ENCODE results near the gene CCDC160.
A peak's percentile ranks its signal among the peaks of the same experiment; 100 is the strongest.
"Not testable (repeated sequence)": the region's sequence is repeated elsewhere in the genome, so short reads cannot be mapped to it uniquely, and the experiment has no call there.

Gene CCDC160

DNA sequence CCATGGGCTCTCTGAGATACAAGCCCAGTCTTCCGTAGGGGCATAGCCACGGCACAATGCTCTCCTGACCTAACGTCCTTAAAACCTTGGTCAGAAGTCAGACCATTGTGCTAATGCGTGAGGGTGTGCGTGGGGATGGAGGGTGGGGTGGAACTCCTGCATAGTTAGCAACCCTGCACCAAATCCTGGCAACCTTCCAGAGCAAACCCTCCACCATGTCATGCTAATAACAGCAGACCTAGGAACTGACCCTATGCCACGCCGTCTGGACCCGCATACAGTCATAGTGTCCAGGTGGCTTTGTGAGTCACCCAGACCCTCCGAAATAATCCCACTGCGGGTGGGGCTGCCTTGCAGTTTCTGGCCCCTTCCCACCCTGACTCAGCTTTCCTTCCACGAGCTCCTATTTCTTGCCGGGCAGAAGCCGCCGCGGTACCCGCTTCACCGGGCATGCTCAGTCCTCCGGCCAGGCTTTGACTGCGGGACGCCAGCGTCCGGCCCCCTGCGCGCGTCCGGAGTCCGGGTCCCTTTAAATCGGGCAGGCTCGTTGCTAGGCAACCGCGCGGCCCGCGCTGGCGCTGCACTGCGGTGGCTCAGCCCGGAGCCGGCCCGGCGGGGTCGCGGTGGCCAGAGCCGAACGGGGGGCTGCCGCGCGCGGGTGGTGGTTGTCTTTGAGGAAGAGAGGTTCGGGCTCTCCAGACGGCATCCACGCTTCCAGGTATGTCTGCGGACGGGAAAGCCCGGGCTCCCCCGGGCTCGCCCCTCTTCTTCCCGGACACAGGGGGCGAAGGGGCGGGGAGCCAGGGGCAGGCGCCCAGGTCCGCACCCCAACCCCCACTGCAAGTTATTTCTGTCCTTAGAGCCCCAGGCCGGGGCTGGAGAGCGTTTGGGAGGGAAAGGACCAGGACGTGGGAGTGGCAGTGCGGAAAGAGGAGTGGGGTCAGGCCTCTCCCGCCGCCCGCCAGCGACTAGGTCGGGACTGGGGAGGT, at the start of gene CCDC160:
Gene CCDC160, plus strand, starts transcription at position 557 of the 989 bp plus-strand sequence. CDS start 7,619 bp downstream, outside the sequence.
- peak in 1 of 3 donors; percentile 1 for DNase-seq (ENCODE audit: low read depth in 2 of 3, low spot score in 1 of 3)

GRCh38 chrX:134191281-134191680, 45.7 kb upstream of the CCDC160 start:
- no peak for DNase-seq (ENCODE audit: low read depth in 2 of 3, low spot score in 1 of 3)

GRCh38 chrX:134194915-134195314, 42.1 kb upstream of the CCDC160 start:
- DNase-seq (ENCODE audit: low read depth in 2 of 3, low spot score in 1 of 3) = no peak

- DNase-seq (ENCODE audit: low read depth in 2 of 3, low spot score in 1 of 3) = no peak
Observed at GRCh38 chrX:134202561-134202960, 34.4 kb upstream of the CCDC160 start.

GRCh38 chrX:134206221-134206620, 30.8 kb upstream of the CCDC160 start:
- no peak for DNase-seq (ENCODE audit: low read depth in 2 of 3, low spot score in 1 of 3)

DNA sequence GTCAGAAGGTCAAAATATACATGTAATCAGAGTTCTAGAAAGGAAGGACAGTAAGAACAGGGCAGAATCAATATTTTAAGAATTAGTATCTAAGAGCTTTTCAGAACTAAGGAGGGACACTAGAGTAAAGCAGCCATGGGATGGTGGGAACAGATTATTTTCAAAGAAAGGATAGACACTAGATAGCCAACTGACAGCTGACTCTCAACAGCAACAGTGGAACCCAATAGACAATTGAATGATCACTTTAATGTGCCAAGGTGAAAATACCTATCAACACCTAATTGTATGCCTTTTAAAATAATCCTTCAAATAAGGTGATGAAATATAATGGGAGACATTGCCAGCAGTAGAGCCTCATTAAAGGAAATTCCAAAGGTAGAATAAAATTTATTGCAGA, 26.5 kb upstream of the CCDC160 start:
- no peak for DNase-seq (ENCODE audit: low read depth in 2 of 3, low spot score in 1 of 3)

- DNase-seq (ENCODE audit: low read depth in 2 of 3, low spot score in 1 of 3) = no peak
Observed at GRCh38 chrX:134235236-134235635, 1.7 kb upstream of the CCDC160 start.

DNA sequence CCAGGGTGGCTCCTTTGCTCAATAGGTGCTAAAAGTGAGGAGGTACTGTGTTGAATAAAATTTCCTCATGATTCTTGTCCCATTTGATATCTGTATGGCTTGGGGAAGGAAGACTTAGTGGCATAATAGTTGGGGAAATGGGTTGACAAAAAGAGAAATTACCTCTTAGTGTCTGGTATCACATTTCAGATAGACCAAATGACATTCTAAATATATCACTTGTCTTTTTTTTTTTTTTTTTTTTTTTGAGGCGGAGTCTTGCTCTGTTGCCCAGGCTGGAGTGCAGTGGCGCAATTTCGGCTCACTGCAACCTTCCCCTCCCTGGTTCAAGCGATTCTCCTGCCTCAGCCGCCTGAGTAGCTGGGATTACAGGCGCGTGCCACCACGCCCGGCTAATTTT, 1.2 kb downstream of the CCDC160 start:
- DNase-seq (ENCODE audit: low read depth in 2 of 3, low spot score in 1 of 3) = not testable (repeated sequence)

DNA sequence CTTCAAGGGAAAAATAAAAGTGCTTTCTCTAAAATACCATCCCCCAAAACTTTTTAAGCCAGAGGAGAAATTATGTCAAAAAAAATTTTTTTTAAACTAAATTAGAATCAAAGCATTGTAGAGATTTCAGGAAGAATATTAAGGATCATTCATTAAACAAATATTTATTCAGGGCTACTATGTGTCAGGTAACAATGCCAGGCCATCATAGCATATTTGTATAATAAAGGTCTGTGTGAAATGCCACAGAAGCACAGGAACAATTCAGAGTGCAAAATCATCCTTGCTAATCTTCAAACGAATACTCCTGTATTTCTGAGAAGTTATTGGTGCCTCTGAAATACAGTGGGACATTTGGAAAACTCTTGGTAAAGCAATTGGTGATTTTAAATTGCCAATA, 2.0 kb downstream of the CCDC160 start:
- no peak for DNase-seq (ENCODE audit: low read depth in 2 of 3, low spot score in 1 of 3)

DNA sequence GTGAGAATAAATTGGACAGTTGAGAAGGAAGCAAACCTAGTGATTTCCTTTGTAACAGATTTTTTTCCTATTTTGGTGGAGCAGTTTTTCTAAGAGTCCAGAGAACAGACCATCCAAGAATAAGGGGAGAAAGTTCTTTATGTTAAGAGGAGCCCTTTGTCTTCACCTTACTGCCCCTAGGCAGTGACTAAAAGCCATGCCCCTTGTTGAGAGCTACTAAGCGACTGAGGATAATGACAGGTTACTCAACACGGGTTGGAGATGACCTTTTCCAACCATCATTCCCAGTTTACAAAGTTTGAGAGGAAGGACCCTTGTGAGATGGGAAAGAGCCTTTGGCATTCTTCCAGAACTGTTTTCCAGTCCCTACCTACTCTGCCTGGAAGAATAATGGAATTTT, 3.2 kb downstream of the CCDC160 start:
- no peak for DNase-seq (ENCODE audit: low read depth in 2 of 3, low spot score in 1 of 3)

DNA sequence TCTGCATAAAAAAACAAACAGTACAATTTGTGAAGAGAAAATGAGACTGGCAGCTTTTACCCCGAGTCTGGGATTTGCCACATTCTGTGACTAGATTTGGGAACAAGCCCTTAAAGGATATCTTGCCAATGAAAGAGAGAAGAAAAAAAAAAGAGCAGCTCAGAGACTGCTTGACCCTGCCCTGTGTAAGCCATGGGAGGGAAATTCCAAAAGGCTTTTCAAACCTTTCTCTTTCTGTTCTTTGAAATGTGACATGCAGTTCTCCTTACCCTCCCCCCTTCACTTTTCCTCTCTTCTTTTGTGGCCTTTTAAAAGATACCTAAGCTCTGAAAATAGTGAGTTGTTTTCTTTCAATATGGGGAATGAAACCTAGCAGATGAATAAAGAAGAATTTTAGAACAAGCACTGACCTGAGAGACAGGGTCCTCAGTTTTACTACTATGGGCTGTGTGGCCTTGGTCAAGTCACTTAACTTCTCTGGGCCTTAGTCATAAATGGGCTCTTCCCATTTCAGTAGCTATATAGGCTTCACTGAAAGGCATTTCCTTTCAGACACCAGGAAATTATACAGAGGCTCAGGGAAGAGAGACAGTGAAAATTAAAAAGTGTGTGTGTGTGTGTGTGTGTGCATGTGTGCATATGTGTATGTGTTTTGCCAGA, 5.1 kb downstream of the CCDC160 start:
- DNase-seq (ENCODE audit: low read depth in 2 of 3, low spot score in 1 of 3) = no peak

- DNase-seq (ENCODE audit: low read depth in 2 of 3, low spot score in 1 of 3) = no peak
Observed at GRCh38 chrX:134244043-134244442, 7.1 kb downstream of the CCDC160 start.

DNA sequence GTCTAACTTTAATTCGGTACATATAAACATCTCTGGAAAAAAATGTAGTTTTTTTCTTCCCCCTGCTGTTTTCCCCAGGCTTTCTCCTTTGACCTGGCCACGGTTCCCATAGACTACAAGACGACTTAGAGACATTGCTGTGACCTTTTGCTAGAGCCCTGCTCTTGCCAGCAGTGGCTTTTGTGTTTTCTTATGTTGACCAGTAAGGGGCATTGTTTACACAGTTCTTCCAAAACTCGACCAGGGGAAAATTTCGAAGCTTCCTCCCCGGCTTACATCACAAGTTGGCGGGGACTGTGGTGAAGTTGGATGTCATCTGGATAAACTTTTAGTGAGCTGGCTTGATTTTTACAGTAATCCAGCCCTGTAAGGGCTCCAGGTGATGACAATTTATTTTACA, 9.3 kb downstream of the CCDC160 start:
- no peak for DNase-seq (ENCODE audit: low read depth in 2 of 3, low spot score in 1 of 3)

DNA sequence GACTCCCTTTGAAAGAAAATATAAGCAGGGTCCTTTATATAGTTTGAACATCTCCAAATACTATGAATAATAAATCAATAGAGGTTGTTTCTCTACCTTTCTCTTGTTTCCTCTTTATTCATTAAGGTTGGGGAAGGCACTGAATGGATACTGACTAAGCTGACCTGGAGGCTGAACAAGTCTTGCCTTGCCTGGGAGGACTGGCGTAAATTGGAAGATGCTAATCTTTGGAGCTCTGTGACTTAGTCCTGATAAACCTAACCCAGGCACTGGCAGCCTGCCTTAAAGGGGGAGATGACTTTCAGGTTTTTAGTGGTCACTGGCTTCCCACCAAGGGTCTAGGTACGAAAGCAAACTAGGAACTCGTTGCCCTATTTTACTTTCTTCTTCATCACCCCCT, 10.5 kb downstream of the CCDC160 start:
- no peak for DNase-seq (ENCODE audit: low read depth in 2 of 3, low spot score in 1 of 3)

- no peak for DNase-seq (ENCODE audit: low read depth in 2 of 3, low spot score in 1 of 3)
Observed at GRCh38 chrX:134249241-134249640, 12.3 kb downstream of the CCDC160 start.

- DNase-seq (ENCODE audit: low read depth in 2 of 3, low spot score in 1 of 3) = no peak
Observed at GRCh38 chrX:134251241-134251640, 14.3 kb downstream of the CCDC160 start.

- DNase-seq (ENCODE audit: low read depth in 2 of 3, low spot score in 1 of 3) = no peak
Observed at GRCh38 chrX:134254511-134254910, 17.5 kb downstream of the CCDC160 start.

DNA sequence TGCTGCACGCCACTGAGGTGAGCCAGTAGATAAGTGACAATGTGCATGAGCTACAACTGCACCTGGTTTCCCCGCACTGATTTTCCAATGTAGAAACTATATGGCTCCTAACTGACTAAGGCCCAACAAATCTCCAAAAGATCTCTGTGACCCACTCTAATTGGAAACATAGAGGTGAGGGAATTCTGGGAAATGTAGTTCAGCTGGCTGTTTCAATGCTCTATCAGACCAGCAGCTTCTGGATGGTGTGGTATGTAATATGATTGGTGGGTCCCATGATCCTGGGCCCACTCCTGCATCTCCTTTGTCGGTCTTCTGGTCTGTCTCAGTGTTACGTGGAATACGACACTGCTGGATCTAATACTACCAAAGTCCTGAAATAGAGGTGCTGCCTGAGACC, 18.6 kb downstream of the CCDC160 start:
- DNase-seq (ENCODE audit: low read depth in 2 of 3, low spot score in 1 of 3) = no peak

GRCh38 chrX:134256684-134257083, 19.7 kb downstream of the CCDC160 start:
- no peak for DNase-seq (ENCODE audit: low read depth in 2 of 3, low spot score in 1 of 3)

DNA sequence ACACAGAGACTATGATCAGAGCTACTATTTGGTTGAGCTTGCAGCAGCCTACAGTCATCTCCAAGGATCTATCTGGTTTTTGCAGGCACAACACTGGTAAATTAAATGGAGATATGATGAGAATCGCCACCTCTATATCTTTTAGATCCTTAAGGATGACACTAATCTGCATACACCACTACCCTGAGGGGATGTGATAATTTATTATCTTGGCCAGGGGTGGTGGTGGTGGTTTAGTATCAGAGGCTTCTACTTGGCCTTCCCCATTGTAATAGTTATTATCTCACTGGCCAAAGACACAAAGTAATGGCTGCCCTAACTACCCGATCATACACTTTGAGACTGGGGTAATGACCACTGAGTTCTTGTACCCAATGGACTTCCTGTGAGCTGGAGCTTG, 21.2 kb downstream of the CCDC160 start:
- no peak for DNase-seq (ENCODE audit: low read depth in 2 of 3, low spot score in 1 of 3)

DNA sequence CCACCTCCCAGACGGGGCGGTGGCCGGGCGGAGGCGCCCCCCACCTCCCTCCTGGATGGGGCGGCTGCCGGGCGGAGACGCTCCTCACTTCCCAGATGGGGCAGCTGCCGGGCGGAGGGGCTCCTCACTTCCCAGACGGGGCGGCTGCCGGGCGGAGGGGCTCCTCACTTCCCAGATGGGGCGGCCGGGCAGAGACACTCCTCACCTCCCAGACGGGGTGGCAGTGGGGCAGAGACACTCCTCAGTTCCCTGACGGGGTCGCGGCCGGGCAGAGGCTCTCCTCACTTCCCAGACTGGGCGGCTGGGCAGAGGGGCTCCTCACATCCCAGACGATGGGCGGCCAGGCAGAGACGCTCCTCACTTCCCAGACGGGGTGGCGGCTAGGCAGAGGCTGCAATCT, 49.0 kb downstream of the CCDC160 start:
- not testable (repeated sequence) for DNase-seq (ENCODE audit: low read depth in 2 of 3, low spot score in 1 of 3)

DNA sequence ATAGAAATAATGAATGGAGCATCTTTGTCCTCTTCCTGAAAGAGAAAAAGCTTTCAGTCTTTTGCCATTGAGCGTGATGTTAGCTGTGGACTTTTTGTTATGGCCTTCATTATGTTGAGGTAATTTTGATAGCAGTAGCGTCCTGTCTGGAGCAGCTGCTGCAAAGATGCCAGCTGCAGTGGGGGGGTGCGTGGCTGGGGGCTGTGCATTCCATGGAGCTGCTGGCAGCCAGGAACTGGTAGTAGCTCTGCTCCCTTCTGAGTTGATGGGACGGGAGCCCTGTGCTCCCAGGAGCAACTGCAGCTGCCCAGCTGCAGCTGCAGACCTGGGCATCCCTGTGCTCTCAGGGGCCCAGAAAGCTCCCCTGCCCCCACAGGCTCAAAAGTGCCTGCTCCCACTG, 50.4 kb downstream of the CCDC160 start:
- DNase-seq (ENCODE audit: low read depth in 2 of 3, low spot score in 1 of 3) = no peak
